GM12875 (cell line): ENCODE measurements around the gene OR6X1.

Source experiments
- H3K4me3 ChIP-seq: one replicate; pipeline ENCODE4 v1.5.1; 2011; ENCODE audit warnings: low read depth, low read length, control low read depth
- CTCF ChIP-seq: IDR thresholded peaks from 2 replicates; pipeline ENCODE4 v1.5.1; 2011; ENCODE audit warnings: low read depth, mild to moderate bottlenecking, control low read depth, inconsistent platforms, low read length, moderate library complexity, borderline replicate concordance; ENCODE audit not compliant: insufficient read depth

Gene OR6X1

GRCh38 chr11:123797114-123797513 lies 42.8 kb upstream of the OR6X1 start:
- H3K4me3 ChIP-seq: no peak overlapping the region
- TF ChIP-seq CTCF: no peak

GRCh38 chr11:123796226-123796625 lies 41.9 kb upstream of the OR6X1 start:
- TF ChIP-seq CTCF: no peak
- no peak overlapping the region for H3K4me3 ChIP-seq

- no peak overlapping the region for H3K4me3 ChIP-seq
- TF ChIP-seq CTCF: no peak
Measured at GRCh38 chr11:123783536-123783935, 29.2 kb upstream of the OR6X1 start.

- no peak for TF ChIP-seq CTCF
- no peak overlapping the region for H3K4me3 ChIP-seq
Measured at GRCh38 chr11:123778511-123778910, 24.2 kb upstream of the OR6X1 start.

- no peak overlapping the region for H3K4me3 ChIP-seq
- no peak for TF ChIP-seq CTCF
Measured at GRCh38 chr11:123775715-123776549, 21.6 kb upstream of the OR6X1 start.

GRCh38 chr11:123775289-123775688 lies 21.0 kb upstream of the OR6X1 start:
- no peak overlapping the region for H3K4me3 ChIP-seq
- TF ChIP-seq CTCF: no peak

- TF ChIP-seq CTCF: no peak
- no peak overlapping the region for H3K4me3 ChIP-seq
Measured at GRCh38 chr11:123773959-123774358, 19.6 kb upstream of the OR6X1 start.
